Fibroblast of lung (primary cell): ENCODE measurements around the gene FGF3. TPM values are rescaled to one million over a fixed set of nuclear protein-coding genes. Genes with fewer than 3 reads are reported as not detected.

Experiments used
- DNase-seq, 2 donors: peaks; one replicate each; pipeline versions ENCODE4 v3.0.0 to v3.0.0-alpha.2; 2010; ENCODE audit warnings: low read depth in 2 of 2
- H2AFZ ChIP-seq: 2 replicates; pipeline ENCODE4 v1.5.1; 2012; ENCODE audit warnings: low read length, control low read depth, inconsistent platforms
- H3K27ac ChIP-seq: 2 replicates; pipeline ENCODE4 v1.5.1; 2011; ENCODE audit warnings: low read length, control low read depth; ENCODE audit not compliant: insufficient read depth
- H3K27me3 ChIP-seq: 2 replicates; pipeline ENCODE4 v1.5.1; 2011; ENCODE audit warnings: mild to moderate bottlenecking, low read length; ENCODE audit not compliant: control insufficient read depth, insufficient read depth
- H3K36me3 ChIP-seq: 2 replicates; pipeline ENCODE4 v1.5.1; 2011; ENCODE audit warnings: low read length; ENCODE audit not compliant: control insufficient read depth, insufficient read depth
- H3K4me1 ChIP-seq: 2 replicates; pipeline ENCODE4 v1.5.1; 2011; ENCODE audit warnings: low read length; ENCODE audit not compliant: control insufficient read depth, insufficient read depth; ENCODE audit errors: extremely low read depth
- H3K4me2 ChIP-seq: 2 replicates; pipeline ENCODE4 v1.5.1; 2011; ENCODE audit warnings: low read length, control low read depth; ENCODE audit not compliant: insufficient read depth; ENCODE audit errors: extremely low read depth
- H3K4me3 ChIP-seq, 4 experiments: fragments of 200-600 bp in 1 of 4; sonication (generic) in 1 of 4; replicated peaks in 1 of 4; 2 replicates each; pipeline ENCODE4 v1.5.1; 2011 to 2016; ENCODE audit warnings: low read length in 4 of 4, low read depth in 3 of 4, mild to moderate bottlenecking in 3 of 4, control low read depth in 2 of 4, inconsistent platforms in 1 of 4, mixed read lengths in 1 of 4; ENCODE audit not compliant: insufficient read depth in 1 of 4; ENCODE audit errors: control extremely low read depth in 1 of 4
- H3K79me2 ChIP-seq: 2 replicates; pipeline ENCODE4 v1.5.1; 2012; ENCODE audit warnings: mild to moderate bottlenecking, low read length, inconsistent platforms; ENCODE audit not compliant: control insufficient read depth, insufficient read depth
- H3K9ac ChIP-seq: 2 replicates; pipeline ENCODE4 v1.5.1; 2011; ENCODE audit warnings: mild to moderate bottlenecking, low read length, control low read depth; ENCODE audit not compliant: insufficient read depth
- H3K9me3 ChIP-seq: 2 replicates; pipeline ENCODE4 v1.5.1; 2012; ENCODE audit warnings: low read depth, low read length; ENCODE audit not compliant: control insufficient read depth, insufficient read depth
- H4K20me1 ChIP-seq: 2 replicates; pipeline ENCODE4 v1.5.1; 2011; ENCODE audit warnings: low read length; ENCODE audit not compliant: control insufficient read depth, insufficient read depth; ENCODE audit errors: extremely low read depth
- EZH2 ChIP-seq: IDR thresholded peaks from 2 replicates; pipeline ENCODE4 v1.5.1; 2012; ENCODE audit warnings: low read length, control low read depth, mild to moderate bottlenecking; ENCODE audit errors: missing control alignments
- polyA plus RNA-seq, 2 donors: library from polyadenylated mRNA; depleted of rRNA in 1 of 2; stranded (reverse) in 1 of 2; unstranded in 1 of 2; fragments of >200 nt; gene quantifications; 2 replicates each; pipeline ENCODE4 v1.2.1, GENCODE V29; 2011 to 2012; ENCODE audit warnings: missing spikeins in 1 of 2
- total RNA-seq: library from RNA; depleted of rRNA; stranded (reverse); fragments of >200 nt; gene quantifications from 2 replicates; pipeline ENCODE4 v1.2.1, GENCODE V29; 2014
- TF ChIP-seq, protein P1 (sequence below), 2 donors: IDR thresholded peaks in 1 of 2; conservative IDR thresholded peaks in 1 of 2; 1 replicate in 1 of 2; 2 replicates in 1 of 2; pipeline ENCODE4 v1.5.1; 2011 to 2012; ENCODE audit warnings: low read length in 2 of 2, control low read depth in 1 of 2, inconsistent platforms in 1 of 2, low read depth in 1 of 2, mild to moderate bottlenecking in 1 of 2

FGF3 gene
- total and polyA plus RNA-seq, 2 donors (not counting 1 experiment from before 2014, with no cell fraction given): not detected

DNA sequence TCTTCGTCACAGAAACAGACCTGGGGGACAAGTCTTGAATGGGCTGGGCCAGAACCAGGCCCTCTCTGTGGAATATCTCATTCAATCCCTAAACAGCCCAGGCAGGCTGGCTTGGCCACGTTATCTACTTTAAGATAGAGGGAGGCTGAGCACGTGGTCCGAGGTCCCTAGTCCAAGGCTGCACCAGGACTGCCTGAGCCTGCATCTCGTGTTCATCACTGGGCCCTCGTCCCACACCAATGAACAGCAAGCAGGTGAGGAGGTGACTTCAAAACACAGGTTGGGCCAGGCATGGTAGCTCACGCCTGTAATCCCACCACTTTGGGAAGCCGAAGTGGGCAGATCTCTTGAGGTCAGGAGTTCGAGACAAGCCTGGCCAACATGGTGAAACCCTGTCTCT is 20.3 kb upstream of the FGF3 start:
- DNase-seq: no peak
- Histone ChIP-seq H3K36me3 (no peaks in the 10 kb centered on the region), H2AFZ (no peak overlapping the region), H3K27ac (no peak overlapping the region), H3K4me3 (no peak overlapping the region), H3K79me2 (no peaks in the 10 kb centered on the region), H4K20me1 (no peaks in the 10 kb centered on the region), H3K9me3 (no peaks in the 10 kb centered on the region), H3K9ac (no peak overlapping the region), H3K4me2 (no peak overlapping the region), H3K4me1 (no peaks in the 10 kb centered on the region), H3K27me3 (no peaks in the 10 kb centered on the region)
- TF ChIP-seq, protein P1, sequence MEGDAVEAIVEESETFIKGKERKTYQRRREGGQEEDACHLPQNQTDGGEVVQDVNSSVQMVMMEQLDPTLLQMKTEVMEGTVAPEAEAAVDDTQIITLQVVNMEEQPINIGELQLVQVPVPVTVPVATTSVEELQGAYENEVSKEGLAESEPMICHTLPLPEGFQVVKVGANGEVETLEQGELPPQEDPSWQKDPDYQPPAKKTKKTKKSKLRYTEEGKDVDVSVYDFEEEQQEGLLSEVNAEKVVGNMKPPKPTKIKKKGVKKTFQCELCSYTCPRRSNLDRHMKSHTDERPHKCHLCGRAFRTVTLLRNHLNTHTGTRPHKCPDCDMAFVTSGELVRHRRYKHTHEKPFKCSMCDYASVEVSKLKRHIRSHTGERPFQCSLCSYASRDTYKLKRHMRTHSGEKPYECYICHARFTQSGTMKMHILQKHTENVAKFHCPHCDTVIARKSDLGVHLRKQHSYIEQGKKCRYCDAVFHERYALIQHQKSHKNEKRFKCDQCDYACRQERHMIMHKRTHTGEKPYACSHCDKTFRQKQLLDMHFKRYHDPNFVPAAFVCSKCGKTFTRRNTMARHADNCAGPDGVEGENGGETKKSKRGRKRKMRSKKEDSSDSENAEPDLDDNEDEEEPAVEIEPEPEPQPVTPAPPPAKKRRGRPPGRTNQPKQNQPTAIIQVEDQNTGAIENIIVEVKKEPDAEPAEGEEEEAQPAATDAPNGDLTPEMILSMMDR (conservative IDR thresholded peaks at IDR 0.05 in 1 of 2, IDR thresholded peaks at IDR 0.05 in 1 of 2; ENCODE audit: low read depth in 1 of 2, low read length in 2 of 2): no peak
- no peak for TF ChIP-seq EZH2

DNA sequence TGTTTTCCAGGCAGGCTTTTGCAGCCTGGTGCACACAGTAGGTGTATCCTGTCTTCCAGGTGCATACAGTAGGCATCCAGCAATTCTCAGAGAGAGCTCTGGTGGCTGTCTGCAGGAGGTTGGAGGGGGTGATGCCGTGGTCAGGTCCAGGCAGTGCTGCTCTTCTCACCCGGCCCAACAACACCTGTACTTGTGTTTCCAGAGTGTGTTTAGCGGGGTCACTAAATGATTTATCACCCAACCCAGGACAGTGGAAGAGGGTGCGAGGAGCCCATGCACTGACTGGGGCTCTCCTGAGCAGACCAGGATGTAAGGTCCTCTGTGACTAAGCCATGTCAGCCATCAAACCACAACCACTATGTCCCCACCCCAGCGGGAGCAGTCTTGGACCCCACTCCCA is 18.6 kb upstream of the FGF3 start:
- H4K20me1 ChIP-seq: no peaks in the 10 kb centered on the region
- H3K36me3 ChIP-seq: no peaks in the 10 kb centered on the region
- no peaks in the 10 kb centered on the region for H3K4me1 ChIP-seq
- no peak overlapping the region for H3K4me2 ChIP-seq
- no peak overlapping the region for H3K4me3 ChIP-seq
- TF ChIP-seq EZH2: no peak
- TF ChIP-seq, protein P1 (conservative IDR thresholded peaks at IDR 0.05 in 1 of 2, IDR thresholded peaks at IDR 0.05 in 1 of 2; ENCODE audit: low read depth in 1 of 2, low read length in 2 of 2): no peak
- H2AFZ ChIP-seq: no peak overlapping the region
- no peaks in the 10 kb centered on the region for H3K27me3 ChIP-seq
- no peak overlapping the region for H3K27ac ChIP-seq
- DNase-seq: no peak
- no peak overlapping the region for H3K9ac ChIP-seq
- no peaks in the 10 kb centered on the region for H3K79me2 ChIP-seq
- H3K9me3 ChIP-seq: no peaks in the 10 kb centered on the region

DNA sequence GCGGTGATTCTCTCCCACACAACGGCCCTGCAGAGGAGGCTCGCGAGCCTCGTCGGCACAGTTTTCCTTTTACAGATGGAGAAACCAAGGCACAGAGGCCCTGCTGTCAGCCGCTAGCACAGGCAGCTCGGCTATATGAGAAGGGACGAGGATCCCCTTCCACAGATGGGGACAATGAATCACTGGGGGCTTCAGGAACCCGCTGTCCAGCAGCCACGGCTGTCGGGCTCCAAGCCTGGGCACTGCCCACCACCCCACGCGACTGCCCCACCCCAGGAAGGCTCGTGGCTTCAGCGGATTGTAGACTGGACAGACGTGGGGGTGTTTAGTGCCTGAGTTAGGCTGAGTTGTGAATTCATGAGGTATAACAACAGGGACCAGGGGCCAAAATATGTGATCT is 17.2 kb upstream of the FGF3 start:
- Histone ChIP-seq H3K79me2 (no peaks in the 10 kb centered on the region), H3K36me3 (no peaks in the 10 kb centered on the region), H3K4me1 (no peaks in the 10 kb centered on the region), H3K4me2 (no peak overlapping the region), H2AFZ (no peak overlapping the region), H3K27ac (no peak overlapping the region), H3K9ac (no peak overlapping the region), H4K20me1 (no peaks in the 10 kb centered on the region), H3K9me3 (no peaks in the 10 kb centered on the region), H3K27me3 (no peaks in the 10 kb centered on the region), H3K4me3 (no peak overlapping the region)
- DNase-seq: no peak
- no peak for TF ChIP-seq EZH2
- TF ChIP-seq, protein P1 (conservative IDR thresholded peaks at IDR 0.05 in 1 of 2, IDR thresholded peaks at IDR 0.05 in 1 of 2; ENCODE audit: low read depth in 1 of 2, low read length in 2 of 2): no peak
